ENCODE measurements around the gene CCNL2.
"Not testable (repeated sequence)": the region's sequence is repeated elsewhere in the genome, so short reads cannot be mapped to it uniquely, and the experiment has no call there.

The CCNL2 gene

GRCh38 chr1:1397839-1398523 lies 1.2 kb downstream of the CCNL2 start:
- DNase-seq, result no peak

- no peak for DNase-seq
Observed at GRCh38 chr1:1395166-1395565, 4.0 kb downstream of the CCNL2 start.

- no peak for DNase-seq
Observed at GRCh38 chr1:1394116-1394515, 5.0 kb downstream of the CCNL2 start.

- DNase-seq, result no peak
Observed at GRCh38 chr1:1393428-1393827, 5.7 kb downstream of the CCNL2 start.

GRCh38 chr1:1393014-1393413 lies 6.1 kb downstream of the CCNL2 start:
- no peak for DNase-seq

DNA sequence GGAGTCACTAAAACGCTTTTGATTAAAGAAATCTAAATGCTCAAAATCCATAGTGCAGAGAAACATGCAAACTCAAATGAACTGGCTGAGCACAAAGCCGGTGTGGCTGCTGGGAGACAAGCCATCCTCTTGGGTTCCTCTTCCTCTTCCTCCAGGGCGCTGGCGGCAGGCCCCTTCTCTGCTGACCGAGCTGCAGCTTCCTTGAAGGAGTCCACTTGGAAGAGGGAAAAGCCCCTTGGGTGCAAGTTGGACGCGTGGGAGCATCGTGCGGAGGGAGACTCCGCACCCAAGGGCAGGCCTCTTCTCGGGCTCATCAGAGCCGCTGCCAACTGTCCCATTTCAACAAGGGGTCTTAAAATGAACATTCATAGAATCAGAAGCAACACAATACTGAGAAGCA lies 7.9 kb downstream of the CCNL2 start:
- DNase-seq, result no peak

DNA sequence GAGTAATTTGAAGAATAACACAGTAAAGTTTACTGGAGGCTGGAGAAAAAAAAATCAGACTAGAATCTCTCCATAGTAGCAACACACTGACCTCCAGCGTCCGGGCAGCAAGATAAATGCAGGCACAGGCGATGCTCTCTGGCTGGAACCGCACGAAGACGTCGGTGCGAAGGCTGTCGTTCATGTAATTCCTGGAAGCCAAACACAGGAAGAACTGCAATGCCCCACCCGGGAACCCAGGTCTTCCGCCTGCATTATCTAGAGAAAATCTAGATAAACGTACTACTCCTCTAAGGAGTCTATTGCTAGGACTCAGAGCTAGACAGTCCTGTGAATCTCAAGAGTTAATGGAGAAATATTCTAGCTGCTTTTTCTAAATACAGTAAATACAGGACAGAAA lies 8.5 kb downstream of the CCNL2 start:
- DNase-seq, result no peak

- DNase-seq, result no peak
Observed at GRCh38 chr1:1388078-1388472, 11.1 kb downstream of the CCNL2 start.

DNA sequence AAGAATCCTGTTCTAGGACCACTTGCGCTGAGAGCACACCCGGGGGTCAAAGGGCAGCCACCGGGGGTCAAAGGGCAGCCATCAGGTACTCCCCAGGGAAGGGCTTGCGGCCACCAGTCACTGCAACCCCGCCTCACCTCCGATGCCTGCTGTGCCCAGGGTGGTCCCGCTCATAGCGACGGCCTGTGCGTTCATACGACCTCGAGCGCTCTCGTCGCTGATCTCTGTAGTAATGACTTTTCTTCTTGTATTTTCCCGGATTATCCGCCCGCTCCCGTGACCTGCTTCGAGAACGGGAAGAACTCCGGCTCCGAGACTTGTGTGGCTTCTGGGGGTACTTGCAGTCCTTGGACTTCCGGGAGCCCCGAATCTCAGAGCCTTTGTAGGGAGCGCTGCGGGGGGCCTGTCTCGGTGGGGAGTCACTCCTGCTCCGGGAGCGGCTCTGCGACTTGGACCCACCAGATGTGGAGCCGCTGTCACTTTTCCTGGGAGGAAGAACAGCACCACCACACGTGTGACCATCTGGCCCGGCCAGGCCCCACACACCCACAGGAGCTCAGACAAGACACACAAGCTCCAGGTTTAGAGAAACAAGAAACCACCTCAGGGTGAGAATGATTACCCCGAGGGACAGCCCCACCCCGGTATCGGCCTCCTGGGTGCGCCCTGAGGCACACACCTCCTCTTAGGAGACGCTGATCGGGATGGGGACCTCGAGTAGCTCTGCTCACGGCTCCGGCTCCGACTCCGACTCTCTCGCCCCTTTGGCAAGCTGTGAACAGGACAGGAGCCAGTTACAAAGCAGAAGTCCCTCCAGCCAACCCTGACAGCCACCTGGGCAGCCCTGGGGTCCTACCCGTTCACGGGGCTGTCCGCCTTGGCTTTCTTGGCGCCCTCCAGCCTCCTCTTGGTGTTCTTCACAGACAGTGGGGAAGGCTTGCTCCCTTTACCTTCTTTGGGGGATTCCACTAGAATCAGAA lies 11.7 kb downstream of the CCNL2 start:
- no peak for DNase-seq

- no peak for DNase-seq
Observed at GRCh38 chr1:1385931-1386330, 13.2 kb downstream of the CCNL2 start.

GRCh38 chr1:1385339-1385738 lies 13.8 kb downstream of the CCNL2 start:
- DNase-seq, result not testable (repeated sequence)

GRCh38 chr1:1381294-1381693 lies 17.8 kb downstream of the CCNL2 start:
- DNase-seq, result no peak

GRCh38 chr1:1380860-1381259 lies 18.3 kb downstream of the CCNL2 start:
- DNase-seq, result no peak

DNA sequence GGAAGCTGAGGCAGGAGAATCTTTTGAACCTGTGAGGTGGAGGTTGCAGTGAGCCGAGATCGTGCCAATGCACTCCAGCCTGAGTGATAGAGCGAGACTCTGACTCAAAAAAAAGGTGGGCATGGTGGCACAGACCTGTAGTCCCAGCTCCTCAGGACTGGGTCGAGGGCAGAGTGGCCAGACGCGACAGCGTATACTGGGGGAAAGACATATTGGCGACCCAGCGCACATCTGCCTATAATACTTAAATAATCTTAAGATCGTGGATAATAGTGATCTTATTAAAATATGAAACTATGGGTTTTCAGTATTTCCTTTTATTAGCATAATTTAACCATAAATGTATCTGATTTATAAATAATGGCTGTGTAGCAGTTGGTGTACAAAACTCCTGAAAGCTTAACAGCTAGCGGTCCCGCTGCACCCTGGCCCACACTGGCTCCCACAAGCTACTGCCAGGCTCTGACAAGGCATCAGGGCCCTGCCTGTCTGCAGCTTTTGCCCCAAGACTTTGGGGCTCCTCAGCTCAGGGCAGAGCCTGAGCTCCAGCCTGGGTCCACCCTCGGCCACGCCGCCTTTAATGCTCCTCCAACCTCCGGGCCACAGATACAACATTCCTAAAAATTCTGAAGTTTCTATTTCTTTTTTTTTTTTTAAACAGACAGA lies 21.5 kb downstream of the CCNL2 start:
- no peak for DNase-seq

- no peak for DNase-seq
Observed at GRCh38 chr1:1376551-1377226, 22.4 kb downstream of the CCNL2 start.

DNA sequence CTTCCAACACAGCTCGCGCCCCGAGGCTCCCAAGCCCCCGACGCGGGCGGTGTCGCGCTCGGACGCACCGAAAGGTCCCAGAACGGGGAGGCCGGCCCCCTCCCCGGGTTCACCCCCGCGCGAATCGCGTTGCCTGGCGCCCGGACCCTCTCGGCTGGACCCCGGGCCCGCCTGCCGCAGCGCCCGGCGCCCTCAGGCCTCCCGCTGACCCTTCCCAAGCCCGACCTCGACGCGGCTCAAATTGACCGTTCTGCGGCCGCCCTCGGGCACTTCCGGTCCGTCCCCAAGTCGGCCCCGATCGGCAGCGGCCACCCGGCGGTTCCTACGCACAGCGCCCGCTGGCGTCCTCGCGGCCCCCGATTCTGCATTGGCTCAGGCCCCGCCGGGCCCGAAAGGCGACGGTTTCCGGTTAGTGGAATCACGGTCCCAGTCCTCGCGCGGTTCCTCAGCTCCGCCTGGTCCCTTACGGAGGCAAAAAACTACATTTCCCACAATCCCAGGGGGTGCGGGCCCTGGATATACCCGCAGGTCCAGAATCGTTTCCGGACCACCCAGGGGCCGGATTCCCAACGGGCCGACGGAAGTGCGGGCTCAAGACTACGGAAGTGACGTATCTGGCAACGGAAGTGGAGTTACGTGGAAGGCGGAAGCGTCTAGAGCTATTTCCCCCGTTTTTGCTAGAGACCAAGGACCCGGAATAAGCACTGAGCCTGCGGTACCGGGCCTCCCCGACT lies 24.0 kb downstream of the CCNL2 start, which contains the start of gene AURKAIP1:
Gene AURKAIP1, minus strand, starts transcription at position 279 of the 734 bp plus-strand sequence. CDS start 451 bp downstream, outside the sequence.
- DNase-seq, result peak; percentile 95

DNA sequence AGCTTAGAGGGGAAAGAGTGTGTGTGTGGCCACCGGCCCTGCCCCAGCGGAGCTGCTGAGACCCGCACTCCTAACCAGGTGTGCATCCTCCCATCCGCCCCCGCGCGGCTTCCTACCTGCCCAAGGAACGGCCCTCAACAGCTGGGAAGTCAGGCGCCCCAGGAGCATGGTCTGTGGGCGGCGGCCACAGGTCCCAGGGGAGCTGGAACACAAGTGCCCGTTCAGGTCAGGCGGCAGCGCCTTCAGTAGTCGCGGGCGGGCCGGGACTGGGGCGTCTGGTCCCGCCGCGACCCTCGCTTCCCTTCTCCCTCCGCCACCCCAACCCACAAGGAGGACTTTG lies 24.6 kb downstream of the CCNL2 start:
- DNase-seq, result no peak

DNA sequence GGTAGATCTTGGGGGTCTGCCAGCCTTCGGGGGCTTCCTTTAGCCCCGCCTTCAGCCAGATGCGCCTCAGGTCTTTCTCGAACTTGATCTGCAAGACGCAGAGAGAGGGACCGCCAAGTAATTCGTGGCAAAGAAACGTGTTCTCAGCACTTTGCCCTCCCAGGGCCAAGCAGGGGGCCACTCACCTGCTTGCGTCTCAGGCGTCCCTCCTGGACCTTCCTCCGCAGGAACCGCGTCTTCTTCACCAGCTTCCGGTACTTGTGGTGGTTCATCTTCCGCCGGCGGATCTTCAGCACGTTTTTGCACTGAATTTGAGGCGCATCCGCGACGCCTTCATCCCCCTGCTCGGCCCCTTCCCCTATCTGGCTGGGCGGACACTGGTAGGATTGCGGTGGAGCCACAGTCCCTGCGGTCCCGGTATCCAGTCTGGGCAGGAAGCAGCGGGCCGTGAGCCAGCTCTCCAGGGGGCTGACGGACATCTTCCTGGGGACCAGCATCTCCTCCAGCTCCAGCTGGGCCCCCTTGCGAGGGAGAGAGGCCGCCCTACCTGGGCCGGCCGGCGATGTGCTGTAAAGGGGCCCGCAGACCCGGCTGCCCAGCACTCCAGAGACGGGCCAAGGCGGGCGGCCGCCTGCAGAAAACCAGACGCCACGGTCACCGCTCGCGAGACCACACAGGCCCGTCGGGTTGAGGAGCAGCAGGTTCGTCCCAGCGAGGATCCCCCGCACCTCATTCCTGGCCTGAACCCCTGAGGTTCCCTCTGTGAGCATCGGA lies 25.1 kb downstream of the CCNL2 start:
- DNase-seq, result no peak

DNA sequence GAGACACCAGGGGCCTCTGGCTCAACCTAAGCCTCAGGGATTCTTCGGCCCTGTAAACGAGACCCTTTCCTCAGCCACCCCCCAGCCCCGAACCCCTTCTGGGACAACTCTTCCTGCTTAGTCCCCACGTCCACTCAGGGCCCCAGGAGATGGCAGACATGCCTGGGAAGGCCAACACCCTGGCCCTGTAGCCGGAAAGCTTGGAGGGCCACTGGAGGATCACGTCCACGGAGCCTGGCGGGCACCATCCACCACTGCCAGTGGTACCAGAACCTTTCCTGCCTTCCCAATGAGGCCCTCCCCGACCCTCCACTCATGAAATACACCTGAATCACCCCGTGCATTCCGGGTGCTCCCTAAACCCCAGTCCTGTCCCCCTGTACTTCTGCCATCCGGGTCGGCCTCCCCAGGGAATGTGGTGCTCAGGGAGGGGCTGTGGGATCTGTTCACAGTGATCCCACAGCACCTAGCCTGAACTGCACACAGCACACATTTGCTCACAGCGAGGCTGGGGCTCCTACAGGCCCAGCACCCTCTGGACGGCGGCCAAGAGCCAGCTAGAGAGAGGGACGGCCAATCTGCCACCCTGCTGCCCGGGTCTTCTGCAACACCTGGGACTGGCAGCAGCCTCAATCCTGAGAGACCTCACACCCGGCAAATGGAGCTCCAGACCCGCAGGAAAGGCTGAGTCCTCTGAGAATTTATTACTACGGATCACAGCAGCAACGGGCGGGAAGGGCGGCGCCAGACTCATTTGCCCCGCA lies 25.9 kb downstream of the CCNL2 start:
- no peak for DNase-seq
